OCI-LY1 (cell line): ENCODE results near the gene NKD1.

Experiments
- H2AFZ ChIP-seq: fragments of 200-600 bp; sonication (generic), shearing (Covaris generic); 2 replicates; pipeline ENCODE4 v1.6.0; 2014; ENCODE audit warnings: antibody characterized with exemption, mild to moderate bottlenecking, low read length
- H3F3A ChIP-seq: fragments of 200-600 bp; sonication (generic), shearing (Covaris generic); 2 replicates; pipeline ENCODE4 v1.6.0; 2014; ENCODE audit warnings: mild to moderate bottlenecking, antibody characterized with exemption, low read length, moderate library complexity; ENCODE audit not compliant: insufficient read depth
- H3K27ac ChIP-seq: fragments of 200-600 bp; sonication (generic); 2 replicates; pipeline ENCODE4 v1.5.1; 2014; ENCODE audit warnings: low read length, mixed run types, mild to moderate bottlenecking, low read depth; ENCODE audit not compliant: poor library complexity, severe bottlenecking
- H3K27me3 ChIP-seq: fragments of 200-600 bp; sonication (generic); 2 replicates; pipeline ENCODE4 v1.6.0; 2014; ENCODE audit warnings: antibody characterized with exemption, mild to moderate bottlenecking, low read length, moderate library complexity; ENCODE audit not compliant: insufficient read depth
- H3K36me3 ChIP-seq: fragments of 200-600 bp; sonication (generic); 2 replicates; pipeline ENCODE4 v1.6.1; 2014; ENCODE audit warnings: mild to moderate bottlenecking, antibody characterized with exemption, low read length, moderate library complexity, mixed read lengths; ENCODE audit not compliant: insufficient read depth
- H3K4me1 ChIP-seq: fragments of 200-600 bp; sonication (generic); 2 replicates; pipeline ENCODE4 v1.5.1; 2014; ENCODE audit warnings: mild to moderate bottlenecking, low read length, moderate library complexity; ENCODE audit not compliant: insufficient read depth, severe bottlenecking
- H3K4me2 ChIP-seq: fragments of 200-600 bp; sonication (generic), shearing (Covaris generic); 2 replicates; pipeline ENCODE4 v1.6.1; 2014; ENCODE audit warnings: low read length
- H3K4me3 ChIP-seq: fragments of 200-600 bp; sonication (generic); 2 replicates; pipeline ENCODE4 v1.5.1; 2014; ENCODE audit warnings: low read length, low read depth, mild to moderate bottlenecking, mixed read lengths; ENCODE audit not compliant: poor library complexity, severe bottlenecking
- H3K79me2 ChIP-seq: fragments of 200-600 bp; shearing (Covaris generic); 2 replicates; pipeline ENCODE4 v1.6.1; 2016; ENCODE audit warnings: mixed run types, low read length, mixed read lengths; ENCODE audit not compliant: insufficient read depth
- H3K9ac ChIP-seq: fragments of 200-600 bp; sonication (generic), shearing (Covaris generic); 2 replicates; pipeline ENCODE4 v1.6.1; 2014; ENCODE audit warnings: mild to moderate bottlenecking, low read length, mixed read lengths
- H3K9me2 ChIP-seq: fragments of 200-600 bp; sonication (generic), shearing (Covaris generic); 2 replicates; pipeline ENCODE4 v1.6.1; 2014; ENCODE audit warnings: low read depth, mild to moderate bottlenecking, low read length, mixed read lengths
- H3K9me3 ChIP-seq: fragments of 200-600 bp; shearing (Covaris generic); 2 replicates; pipeline ENCODE4 v1.6.1; 2014; ENCODE audit warnings: low read length, mixed read lengths
- H4K20me1 ChIP-seq: fragments of 200-600 bp; sonication (generic), shearing (Covaris generic); 2 replicates; pipeline ENCODE4 v1.6.0; 2016; ENCODE audit warnings: mild to moderate bottlenecking, low read length; ENCODE audit not compliant: insufficient read depth
- EZH2 ChIP-seq: fragments of 200-600 bp; sonication (generic), shearing (Covaris generic); IDR thresholded peaks from 2 replicates; pipeline ENCODE4 v1.8.0; 2017; ENCODE audit warnings: borderline replicate concordance, mixed run types, mild to moderate bottlenecking, antibody characterized with exemption, low read length, moderate library complexity, mixed read lengths
- TF ChIP-seq, protein P1 (sequence below): fragments of 200-600 bp; sonication (generic), shearing (Covaris generic); IDR thresholded peaks from 2 replicates; pipeline ENCODE4 v1.5.1; 2017; ENCODE audit warnings: mild to moderate bottlenecking, antibody characterized with exemption, low read length, moderate library complexity, mixed read lengths

Gene NKD1

DNA sequence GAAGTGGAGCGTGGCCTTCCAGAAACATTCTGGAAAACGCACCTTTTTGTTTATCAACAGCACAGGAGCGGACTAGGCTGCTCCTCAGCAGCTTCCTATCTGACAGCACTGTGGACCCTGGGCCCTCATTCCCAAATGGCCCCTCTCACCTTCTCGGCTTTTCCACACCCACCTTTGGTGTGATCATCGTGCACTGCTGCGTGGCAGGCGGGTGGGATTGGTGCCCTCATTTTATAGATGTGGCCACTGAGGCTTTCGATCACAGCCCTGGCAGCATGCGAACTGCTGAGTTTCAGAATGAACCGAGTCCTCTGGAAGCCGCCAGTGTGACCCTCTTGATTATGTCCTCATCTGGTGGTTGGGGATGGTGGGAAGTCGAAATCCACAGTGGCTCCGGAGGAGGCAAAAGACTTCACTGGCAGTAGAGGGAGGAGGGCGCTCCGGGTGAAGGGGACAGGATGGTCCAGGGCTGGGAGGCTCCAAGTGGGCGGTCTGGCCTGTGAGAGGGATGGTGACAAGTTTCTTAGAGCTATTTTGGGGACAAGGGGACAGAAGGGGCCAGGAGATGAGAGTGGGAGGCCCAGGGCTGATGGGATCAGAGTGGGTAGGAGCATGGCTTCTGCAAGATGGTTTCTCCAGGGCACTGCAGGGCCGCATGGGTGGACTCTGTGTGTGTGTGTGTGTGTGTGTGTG, 49.5 kb downstream of the NKD1 start:
- Histone ChIP-seq H2AFZ (no peak overlapping the region), H3K9ac (no peak overlapping the region), H3K4me3 (no peak overlapping the region), H3K4me1 (no peaks in the 10 kb centered on the region), H3K36me3 (no peaks in the 10 kb centered on the region), H3K79me2 (no peaks in the 10 kb centered on the region), H3K27ac (no peak overlapping the region), H4K20me1 (no peaks in the 10 kb centered on the region), H3F3A (no peaks in the 10 kb centered on the region), H3K9me3 (no peaks in the 10 kb centered on the region), H3K4me2 (no peak overlapping the region), H3K9me2 (no peaks in the 10 kb centered on the region), H3K27me3 (0 out of 2 replicates have a peak, but pooled peaks cover 11% of the 10 kb centered on the region)
- no peak for TF ChIP-seq EZH2

DNA sequence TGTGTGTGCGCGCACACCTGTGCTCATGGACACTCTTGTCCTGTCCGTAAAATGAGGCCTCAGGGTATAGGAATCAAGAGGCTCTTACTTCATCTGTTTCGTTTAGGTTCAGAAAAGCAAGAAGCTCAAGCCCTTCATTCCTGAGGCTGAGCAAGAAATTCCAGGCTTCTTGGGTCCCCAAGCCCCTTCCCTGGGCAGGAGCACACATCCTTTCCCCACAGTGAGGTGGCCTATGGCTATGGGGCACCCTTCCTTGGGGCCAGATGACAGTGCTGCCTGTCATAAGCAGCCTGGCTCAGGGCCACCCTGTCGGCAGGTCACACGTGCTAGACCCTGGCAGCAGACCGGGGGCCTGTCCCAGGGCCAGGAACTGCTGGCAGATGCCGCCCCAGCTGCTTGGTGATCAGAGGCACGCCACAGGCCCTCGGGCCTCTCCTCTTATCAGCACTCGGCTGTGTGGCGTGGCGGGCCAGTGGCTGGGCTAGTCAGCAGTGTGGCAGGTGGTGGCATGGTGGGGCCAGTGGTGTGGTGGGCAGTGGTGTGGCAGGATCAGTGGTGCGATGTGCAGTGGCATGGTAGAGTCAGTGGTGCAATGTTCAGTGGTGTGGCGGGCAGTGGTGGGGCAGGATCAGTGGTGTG, 50.2 kb downstream of the NKD1 start:
- H3K4me2 ChIP-seq, result no peak overlapping the region
- H3K36me3 ChIP-seq, result no peaks in the 10 kb centered on the region
- H3F3A ChIP-seq, result no peaks in the 10 kb centered on the region
- H2AFZ ChIP-seq, result no peak overlapping the region
- H3K4me3 ChIP-seq, result no peak overlapping the region
- H3K27ac ChIP-seq, result no peak overlapping the region
- no peaks in the 10 kb centered on the region for H3K9me3 ChIP-seq
- H3K4me1 ChIP-seq, result no peaks in the 10 kb centered on the region
- no peaks in the 10 kb centered on the region for H3K79me2 ChIP-seq
- H4K20me1 ChIP-seq, result no peaks in the 10 kb centered on the region
- no peaks in the 10 kb centered on the region for H3K9me2 ChIP-seq
- no peak overlapping the region for H3K9ac ChIP-seq
- no peak for TF ChIP-seq EZH2
- TF ChIP-seq, protein P1, sequence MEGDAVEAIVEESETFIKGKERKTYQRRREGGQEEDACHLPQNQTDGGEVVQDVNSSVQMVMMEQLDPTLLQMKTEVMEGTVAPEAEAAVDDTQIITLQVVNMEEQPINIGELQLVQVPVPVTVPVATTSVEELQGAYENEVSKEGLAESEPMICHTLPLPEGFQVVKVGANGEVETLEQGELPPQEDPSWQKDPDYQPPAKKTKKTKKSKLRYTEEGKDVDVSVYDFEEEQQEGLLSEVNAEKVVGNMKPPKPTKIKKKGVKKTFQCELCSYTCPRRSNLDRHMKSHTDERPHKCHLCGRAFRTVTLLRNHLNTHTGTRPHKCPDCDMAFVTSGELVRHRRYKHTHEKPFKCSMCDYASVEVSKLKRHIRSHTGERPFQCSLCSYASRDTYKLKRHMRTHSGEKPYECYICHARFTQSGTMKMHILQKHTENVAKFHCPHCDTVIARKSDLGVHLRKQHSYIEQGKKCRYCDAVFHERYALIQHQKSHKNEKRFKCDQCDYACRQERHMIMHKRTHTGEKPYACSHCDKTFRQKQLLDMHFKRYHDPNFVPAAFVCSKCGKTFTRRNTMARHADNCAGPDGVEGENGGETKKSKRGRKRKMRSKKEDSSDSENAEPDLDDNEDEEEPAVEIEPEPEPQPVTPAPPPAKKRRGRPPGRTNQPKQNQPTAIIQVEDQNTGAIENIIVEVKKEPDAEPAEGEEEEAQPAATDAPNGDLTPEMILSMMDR, result no peak
- 0 out of 2 replicates have a peak, but pooled peaks cover 11% of the 10 kb centered on the region for H3K27me3 ChIP-seq

DNA sequence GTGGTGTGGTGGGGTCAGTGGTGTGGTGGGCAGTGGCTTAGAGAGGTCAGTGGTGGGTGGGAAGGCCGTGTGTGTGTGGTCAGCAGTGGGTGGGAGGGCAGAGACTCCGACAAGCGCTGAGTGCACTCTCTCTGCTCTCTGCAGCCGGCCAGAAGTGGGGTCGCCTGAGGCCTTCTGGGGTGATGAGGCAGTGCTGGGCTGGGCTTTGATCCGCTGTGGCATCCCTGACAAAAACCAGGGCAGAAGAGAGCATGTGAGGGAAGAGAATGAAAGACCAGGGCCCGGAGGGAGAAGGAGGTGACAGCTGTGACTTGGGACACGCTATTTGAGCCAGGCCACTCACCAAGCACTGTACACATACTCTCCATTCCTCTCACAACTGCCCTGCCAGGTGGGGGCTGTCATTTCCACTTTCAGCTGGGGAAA, 50.8 kb downstream of the NKD1 start:
- Histone ChIP-seq H3K4me1 (no peaks in the 10 kb centered on the region), H3F3A (no peaks in the 10 kb centered on the region), H3K9me2 (no peaks in the 10 kb centered on the region), H3K4me2 (no peak overlapping the region), H3K27ac (no peak overlapping the region), H3K36me3 (no peaks in the 10 kb centered on the region), H3K79me2 (no peaks in the 10 kb centered on the region), H4K20me1 (no peaks in the 10 kb centered on the region), H3K9ac (no peak overlapping the region), H3K27me3 (0 out of 2 replicates have a peak, but pooled peaks cover 11% of the 10 kb centered on the region), H2AFZ (no peak overlapping the region), H3K4me3 (no peak overlapping the region), H3K9me3 (no peaks in the 10 kb centered on the region)
- no peak for TF ChIP-seq EZH2
- TF ChIP-seq, protein P1, result no peak
